HG03469 (cell line): ENCODE measurements around the gene CHRM4.

Experiments
- ATAC-seq: cut with Tn5 transposase; IDR thresholded peaks from one replicate; pipeline ENCODE4 v1.9.1; 2021; ENCODE audit warnings: mild to moderate bottlenecking, moderate library complexity, moderate number of reproducible peaks; ENCODE audit not compliant: unreplicated experiment

Gene CHRM4

DNA sequence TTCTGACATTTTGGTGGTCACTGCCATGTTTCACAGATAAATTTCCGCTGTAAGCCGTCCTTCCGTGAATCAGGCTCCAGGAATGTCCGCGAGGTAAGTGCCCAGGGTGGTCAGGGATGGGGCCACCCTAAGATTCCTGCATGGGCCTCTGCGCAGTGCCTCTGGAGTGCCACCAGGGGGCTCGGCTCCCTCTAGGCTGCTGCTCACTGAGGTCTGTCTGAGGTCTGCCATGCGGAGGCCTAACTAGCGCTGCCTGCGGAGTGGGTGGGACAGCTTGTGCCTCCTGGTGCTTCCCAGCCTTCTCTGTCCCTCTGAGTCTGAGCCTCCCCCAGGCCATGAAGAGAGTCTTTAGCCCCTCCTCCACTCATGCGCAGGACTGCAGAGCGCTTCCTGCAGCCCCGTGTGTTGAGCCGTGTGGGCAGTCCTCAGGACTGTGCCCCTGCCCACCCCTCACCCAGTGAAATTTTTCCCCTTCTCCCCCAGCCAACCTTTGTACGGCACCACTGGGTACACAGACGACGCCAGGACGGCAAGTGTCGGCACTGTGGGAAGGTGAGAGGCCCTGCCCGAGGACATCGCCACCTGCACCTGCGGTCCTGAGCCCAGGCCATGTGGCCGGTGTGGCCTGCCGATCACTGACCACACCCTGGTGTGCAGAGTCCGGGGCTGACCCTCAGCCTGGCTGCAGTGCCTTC, 22.0 kb downstream of the CHRM4 start:
- ATAC-seq, result no peak

DNA sequence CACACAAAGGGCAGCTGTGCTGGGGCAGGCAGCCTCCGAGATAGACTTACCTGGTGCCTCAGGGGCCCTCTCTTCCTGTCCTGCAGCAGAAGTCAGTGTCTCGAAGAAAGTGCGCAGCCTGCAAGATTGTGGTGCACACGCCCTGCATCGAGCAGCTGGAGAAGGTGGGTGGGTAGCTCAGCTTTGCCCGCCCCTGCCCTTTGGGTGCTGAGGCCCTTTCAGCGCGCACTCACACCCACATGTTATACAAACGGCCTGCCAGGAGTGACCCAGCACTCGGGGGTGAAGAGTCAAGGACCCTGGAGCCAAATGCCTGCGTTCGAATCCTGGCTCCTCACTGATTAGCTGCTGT, 23.7 kb downstream of the CHRM4 start:
- no peak for ATAC-seq

DNA sequence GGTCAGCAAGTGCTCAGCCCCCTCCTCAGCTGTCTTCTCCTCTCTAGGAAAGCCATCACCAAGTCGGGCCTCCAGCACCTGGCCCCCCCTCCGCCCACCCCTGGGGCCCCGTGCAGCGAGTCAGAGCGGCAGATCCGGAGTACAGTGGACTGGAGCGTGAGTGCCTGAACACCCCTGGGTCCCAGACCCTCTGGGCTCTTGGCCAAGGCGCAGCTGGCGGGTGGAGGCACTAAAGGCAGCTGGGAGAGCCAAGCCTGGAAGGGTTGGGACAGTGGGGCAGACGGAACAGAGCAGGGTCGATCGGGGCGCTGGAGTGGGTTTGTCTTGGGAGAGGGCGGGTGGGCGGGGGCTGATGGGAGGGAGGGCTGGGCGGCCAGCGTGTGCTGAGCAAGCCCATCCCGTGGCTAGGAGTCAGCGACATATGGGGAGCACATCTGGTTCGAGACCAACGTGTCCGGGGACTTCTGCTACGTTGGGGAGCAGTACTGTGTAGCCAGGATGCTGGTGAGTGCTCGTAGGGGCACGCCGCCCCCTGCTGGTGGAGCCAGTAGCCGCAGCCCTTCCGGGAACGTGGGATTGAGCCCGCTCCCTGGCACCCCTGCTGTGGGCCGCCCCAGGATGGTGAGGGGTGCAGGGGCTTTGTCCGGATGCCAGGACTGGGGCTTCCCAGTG, 24.2 kb downstream of the CHRM4 start:
- ATAC-seq, result peak; percentile 67

DNA sequence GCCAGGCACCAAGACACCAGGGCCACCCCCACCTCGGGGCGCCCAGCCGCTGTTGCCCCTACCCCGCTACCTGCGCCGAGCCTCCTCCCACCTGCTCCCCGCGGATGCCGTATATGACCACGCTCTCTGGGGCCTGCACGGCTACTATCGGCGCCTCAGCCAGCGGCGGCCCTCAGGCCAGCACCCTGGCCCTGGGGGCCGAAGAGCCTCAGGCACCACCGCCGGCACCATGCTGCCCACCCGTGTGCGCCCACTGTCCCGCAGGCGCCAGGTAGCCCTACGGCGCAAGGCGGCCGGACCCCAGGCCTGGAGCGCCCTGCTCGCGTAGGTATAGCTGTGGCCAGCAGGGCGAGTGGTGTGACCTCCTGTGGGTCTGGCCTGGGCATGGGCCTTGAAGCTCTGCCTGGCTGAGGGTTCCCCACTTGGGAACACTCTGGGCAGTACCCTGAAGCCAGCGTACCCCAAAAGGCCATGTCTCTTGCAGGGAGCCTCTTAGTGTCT, 24.9 kb downstream of the CHRM4 start:
- no peak for ATAC-seq

- no peak for ATAC-seq
Observed at GRCh38 chr11:46366260-46366659, 25.3 kb downstream of the CHRM4 start.

GRCh38 chr11:46364791-46365190, 26.8 kb downstream of the CHRM4 start:
- ATAC-seq, result no peak

GRCh38 chr11:46364056-46364455, 27.5 kb downstream of the CHRM4 start:
- no peak for ATAC-seq

GRCh38 chr11:46363455-46364005, 28.0 kb downstream of the CHRM4 start:
- no peak for ATAC-seq

DNA sequence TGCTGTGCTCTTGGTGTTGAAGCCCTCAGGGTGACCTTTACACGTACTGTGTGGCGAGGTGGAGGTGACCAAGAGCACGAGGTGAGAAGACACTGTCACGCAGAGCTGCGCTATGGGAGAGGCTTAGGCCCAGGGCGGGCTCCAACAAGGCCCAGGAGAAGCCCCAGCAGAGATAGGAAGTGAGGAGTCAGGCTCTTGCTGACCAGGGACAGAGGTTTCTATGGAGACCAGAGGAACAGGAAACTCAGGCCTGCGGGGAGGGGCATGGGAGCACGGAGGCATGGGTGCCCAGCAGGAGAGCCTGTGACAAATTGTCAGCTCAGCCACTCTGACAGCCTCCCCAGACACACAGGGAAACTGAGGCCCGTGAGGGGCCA, 28.6 kb downstream of the CHRM4 start:
- no peak for ATAC-seq

GRCh38 chr11:46362156-46363030, 29.2 kb downstream of the CHRM4 start:
- no peak for ATAC-seq

- peak; percentile 71 for ATAC-seq
Observed at GRCh38 chr11:46361283-46362155, 30.1 kb downstream of the CHRM4 start.

DNA sequence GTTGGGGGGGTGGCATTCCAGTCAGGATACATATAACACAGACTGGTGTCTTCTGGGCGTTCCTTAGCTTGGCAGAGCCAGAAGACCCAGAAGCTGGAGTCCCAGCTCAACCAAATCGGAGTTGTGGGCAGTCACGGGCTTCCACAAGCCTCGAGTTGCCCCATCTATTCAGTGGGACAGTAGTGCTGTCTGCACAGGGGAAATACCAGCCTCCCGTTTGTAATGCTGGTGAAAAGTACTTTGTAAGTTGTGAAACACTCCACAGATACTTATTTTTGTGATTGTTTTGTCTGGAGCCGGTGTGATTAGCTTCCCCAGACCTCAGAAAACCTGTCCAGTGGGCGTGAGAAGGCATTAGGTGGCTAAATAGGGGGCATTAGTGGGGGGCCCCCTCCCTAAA, 30.7 kb downstream of the CHRM4 start:
- ATAC-seq, result peak; percentile 13

GRCh38 chr11:46359953-46360352, 31.6 kb downstream of the CHRM4 start:
- no peak for ATAC-seq

DNA sequence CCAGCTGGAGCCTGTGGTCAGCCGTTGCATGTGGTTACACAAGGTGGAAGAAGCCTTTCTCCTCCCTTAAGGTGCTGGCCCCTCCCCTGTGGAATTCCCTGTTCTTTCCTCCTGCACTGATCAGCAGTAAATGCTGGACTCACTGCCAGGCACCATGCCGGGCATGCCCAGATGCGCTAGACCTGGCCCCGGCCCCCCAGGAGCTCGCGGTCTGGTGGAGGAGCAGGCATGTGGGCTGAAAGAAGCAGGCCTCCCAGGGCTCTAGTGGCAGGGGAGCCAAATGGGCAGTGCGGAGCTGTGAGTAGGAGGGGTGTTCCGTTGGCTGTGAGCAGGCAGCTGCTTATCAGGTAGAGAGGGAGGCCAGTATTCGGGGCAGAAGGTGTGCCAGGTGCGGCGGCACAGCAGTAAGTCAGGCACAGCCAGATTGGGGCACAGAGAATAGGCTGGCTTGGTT, 34.1 kb downstream of the CHRM4 start:
- no peak for ATAC-seq

DNA sequence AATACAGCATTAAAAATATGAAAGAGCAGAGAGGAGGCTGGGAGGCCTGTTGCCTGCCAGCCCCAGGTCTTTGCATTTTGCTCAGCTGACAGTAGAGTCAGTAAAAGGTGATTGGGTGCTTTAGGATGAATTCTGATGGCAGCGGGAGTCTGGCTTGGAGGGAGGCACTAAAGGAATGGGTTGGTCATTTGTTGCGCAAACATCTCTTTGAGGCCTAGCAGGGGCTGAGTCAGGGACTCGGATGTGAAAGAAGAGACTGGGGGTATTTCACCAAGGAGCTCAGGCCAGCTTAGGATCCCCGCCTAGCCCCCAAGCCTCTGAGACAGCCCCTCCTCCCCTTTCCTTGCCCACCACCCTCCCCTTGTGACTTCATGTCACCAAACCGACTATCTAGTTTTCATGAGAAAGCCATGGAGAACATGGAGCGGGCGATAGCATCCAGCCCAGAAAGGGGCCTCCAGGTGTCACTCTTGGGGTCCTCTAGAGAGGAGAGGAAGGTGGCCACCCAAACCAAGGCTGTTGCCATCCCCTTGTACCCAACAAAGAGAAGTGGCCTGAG, 34.6 kb downstream of the CHRM4 start:
- ATAC-seq, result no peak

DNA sequence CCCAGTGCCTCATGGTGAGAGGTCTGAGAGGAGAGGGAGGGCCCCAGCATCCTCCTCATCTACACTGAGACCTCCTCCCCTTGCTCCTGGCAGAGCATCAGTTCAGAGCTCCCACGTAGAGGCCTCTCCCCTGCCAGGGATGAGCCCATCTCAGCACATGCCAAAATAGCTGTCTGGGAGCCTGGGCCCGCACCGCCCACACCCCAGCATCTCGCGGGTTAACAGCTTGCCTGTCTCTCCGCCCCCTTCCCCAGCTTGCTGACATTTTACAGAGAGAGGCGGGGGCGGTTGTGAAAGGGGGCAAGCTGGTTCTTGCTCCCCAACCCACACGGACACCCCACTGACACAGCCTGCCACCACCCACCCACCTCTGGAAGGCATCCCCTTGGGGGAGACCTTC, 37.9 kb downstream of the CHRM4 start:
- no peak for ATAC-seq

DNA sequence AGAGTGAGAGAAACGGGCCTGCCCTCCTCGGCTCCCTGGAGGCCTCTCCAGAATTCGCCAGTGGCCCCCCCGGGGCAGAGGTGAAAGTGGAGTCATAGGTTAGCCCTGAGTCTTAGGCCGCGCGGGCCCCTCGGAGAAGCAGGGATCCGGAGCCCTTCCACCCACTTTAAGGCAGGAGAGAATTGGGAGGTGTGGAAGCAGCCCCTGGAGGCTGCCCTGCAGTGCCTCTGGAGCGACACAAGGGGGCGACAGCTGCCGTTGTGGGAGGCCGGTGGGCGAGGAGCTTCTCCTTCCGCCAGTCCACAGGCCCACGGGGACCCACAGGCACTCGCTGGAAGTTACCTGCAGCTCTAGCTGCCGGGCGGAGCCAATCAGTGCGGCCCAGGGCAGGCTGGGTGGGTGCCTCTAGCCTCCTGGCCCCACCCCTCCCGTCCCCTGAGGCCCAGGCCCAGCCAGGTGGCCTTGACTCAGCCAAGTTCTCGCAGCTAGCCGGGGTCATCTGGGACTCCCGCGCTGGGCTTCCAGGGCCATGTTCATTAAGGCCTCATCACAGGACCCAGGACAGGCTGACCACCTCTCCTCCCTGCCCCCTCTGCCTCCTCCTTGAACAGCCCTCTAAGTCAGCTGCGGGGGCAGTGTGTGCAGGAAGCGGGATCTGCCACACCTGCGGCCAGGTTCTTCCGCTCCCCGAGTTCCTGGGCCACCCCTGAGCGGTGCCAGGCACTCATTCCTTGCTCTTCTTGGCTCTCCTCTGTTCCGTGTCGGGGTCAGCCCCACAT, 39.3 kb downstream of the CHRM4 start:
- ATAC-seq, result no peak

- ATAC-seq, result no peak
Observed at GRCh38 chr11:46351606-46352005, 40.0 kb downstream of the CHRM4 start.

DNA sequence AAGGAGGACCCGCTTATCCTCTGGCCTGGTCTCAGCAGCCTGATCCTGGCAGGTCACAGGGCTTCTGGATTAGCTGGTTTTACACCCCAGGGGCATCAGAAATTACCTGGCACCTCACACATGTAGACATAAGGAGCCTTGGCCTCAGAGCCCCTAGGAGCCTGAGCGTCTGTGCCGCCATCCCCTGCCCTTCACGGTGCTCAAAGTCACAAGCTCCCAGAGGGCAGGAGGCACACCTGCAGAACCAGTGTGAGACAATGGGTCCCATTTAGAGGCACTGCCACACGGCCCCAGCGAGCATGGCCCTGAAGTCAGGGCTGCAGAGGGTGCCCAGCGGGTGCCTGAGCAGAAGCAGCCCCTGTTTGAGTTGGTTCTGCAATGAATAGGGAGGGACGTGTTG, 40.4 kb downstream of the CHRM4 start:
- no peak for ATAC-seq
